IMR-90 (cell line): ENCODE results near the gene ITSN1. TPM values are rescaled to one million over a fixed set of nuclear protein-coding genes. Genes with fewer than 3 reads are reported as not detected.

Experiments used
- ATAC-seq: fragments of 200-7000 bp; cut with Tn5 transposase; 2 replicates; pipeline ENCODE4 v1.9.1; 2020; ENCODE audit warnings: low read depth, mild to moderate bottlenecking, moderate library complexity
- BruUV-seq: library from RNA; stranded (reverse); fragments of 400-500 nt; replicated peaks from 2 replicates; lab custom pipeline; 2021; lab: Mats Ljungman, UMichigan
- CTCF ChIA-PET: fragments of 300-600 bp; formaldehyde crosslinking; extraction: SDS; loops from one replicate; lab custom pipeline; 2021; ENCODE audit warnings: antibody characterized with exemption; lab: Yijun Ruan, JAX
- POLR2A ChIA-PET: fragments of 300-600 bp; sonication (Branson Sonifier 250); formaldehyde crosslinking; loops from one replicate; lab custom pipeline; 2022; ENCODE audit warnings: antibody characterized with exemption; ENCODE audit not compliant: unreplicated experiment; lab: Charles Lee
- DNase-seq: peaks from one replicate; pipeline ENCODE4 v3.0.0; 2013
- H2AFZ ChIP-seq: replicated peaks from 2 replicates; pipeline ENCODE3; 2013; ENCODE audit warnings: low read length, mild to moderate bottlenecking; ENCODE audit not compliant: poor library complexity
- H2AK5ac ChIP-seq: 2 replicates; pipeline ENCODE4 v1.6.1; 2013; ENCODE audit warnings: low read depth, low read length, inconsistent platforms
- H2AK9ac ChIP-seq: replicated peaks from 2 replicates; pipeline ENCODE3; 2013; ENCODE audit warnings: mild to moderate bottlenecking, low read depth, low read length, moderate library complexity; ENCODE audit not compliant: poor library complexity
- H2BK120ac ChIP-seq: 2 replicates; pipeline ENCODE4 v1.6.1; 2013; ENCODE audit warnings: low read depth, low read length, inconsistent platforms
- H2BK15ac ChIP-seq: 3 replicates; pipeline ENCODE4 v1.6.1; 2013; ENCODE audit warnings: low read depth, low read length, inconsistent platforms
- H2BK20ac ChIP-seq: 2 replicates; pipeline ENCODE4 v1.6.1; 2013; ENCODE audit warnings: low read depth, mild to moderate bottlenecking, inconsistent platforms, low read length, moderate library complexity
- H2BK5ac ChIP-seq: 2 replicates; pipeline ENCODE4 v1.6.1; 2013; ENCODE audit warnings: mild to moderate bottlenecking, low read depth, low read length, inconsistent platforms; ENCODE audit not compliant: poor library complexity, severe bottlenecking
- H3K14ac ChIP-seq: replicated peaks from 2 replicates; pipeline ENCODE4 v1.6.1; 2013; ENCODE audit warnings: low read depth, low read length, inconsistent platforms
- H3K18ac ChIP-seq: 2 replicates; pipeline ENCODE4 v1.6.1; 2013; ENCODE audit warnings: low read depth, low read length, control low read depth
- H3K23ac ChIP-seq: 2 replicates; pipeline ENCODE4 v1.6.1; 2013; ENCODE audit warnings: low read depth, low read length, inconsistent platforms
- H3K27ac ChIP-seq: 2 replicates; pipeline ENCODE4 v1.5.1; 2013; ENCODE audit warnings: mild to moderate bottlenecking, control low read depth, low read length; ENCODE audit not compliant: insufficient read depth
- H3K27me3 ChIP-seq: 2 replicates; pipeline ENCODE4 v1.6.1; 2013; ENCODE audit warnings: low read length; ENCODE audit not compliant: control insufficient read depth, insufficient read depth
- H3K36me3 ChIP-seq: 2 replicates; pipeline ENCODE4 v1.6.1; 2013; ENCODE audit warnings: low read length, mixed read lengths; ENCODE audit not compliant: control insufficient read depth, insufficient read depth
- H3K4ac ChIP-seq: 2 replicates; pipeline ENCODE4 v1.6.1; 2013; ENCODE audit warnings: low read depth, low read length, inconsistent platforms
- H3K4me1 ChIP-seq: 2 replicates; pipeline ENCODE4 v1.6.1; 2013; ENCODE audit warnings: low read length, mixed read lengths; ENCODE audit not compliant: control insufficient read depth, insufficient read depth
- H3K4me2 ChIP-seq: 2 replicates; pipeline ENCODE4 v1.6.1; 2013; ENCODE audit warnings: low read depth, mild to moderate bottlenecking, control low read depth, low read length, moderate library complexity
- H3K4me3 ChIP-seq: 2 replicates; pipeline ENCODE4 v1.5.1; 2013; ENCODE audit warnings: low read depth, mild to moderate bottlenecking, control low read depth, low read length, moderate library complexity; ENCODE audit not compliant: insufficient read depth
- H3K56ac ChIP-seq: 2 replicates; pipeline ENCODE4 v1.6.1; 2013; ENCODE audit warnings: low read length, inconsistent platforms; ENCODE audit not compliant: insufficient read depth; ENCODE audit errors: extremely low read depth
- H3K79me1 ChIP-seq, 2 experiments: 2 replicates each; pipeline ENCODE4 v1.6.1; 2013; ENCODE audit warnings: low read length in 2 of 2, inconsistent platforms in 1 of 2, low read depth in 1 of 2
- H3K9ac ChIP-seq: 2 replicates; pipeline ENCODE4 v1.6.1; 2013; ENCODE audit warnings: low read depth, low read length, control low read depth
- H3K9me1 ChIP-seq: 2 replicates; pipeline ENCODE4 v1.6.1; 2013; ENCODE audit warnings: low read length, inconsistent platforms; ENCODE audit not compliant: insufficient read depth
- H3K9me3 ChIP-seq: 2 replicates; pipeline ENCODE4 v1.6.1; 2013; ENCODE audit warnings: low read length; ENCODE audit not compliant: control insufficient read depth, insufficient read depth
- H4K20me1 ChIP-seq: 2 replicates; pipeline ENCODE4 v1.6.1; 2013; ENCODE audit warnings: low read length, inconsistent platforms; ENCODE audit not compliant: insufficient read depth
- H4K5ac ChIP-seq: 2 replicates; pipeline ENCODE4 v1.6.1; 2013; ENCODE audit warnings: mild to moderate bottlenecking, low read depth, low read length, control low read depth
- H4K8ac ChIP-seq, 2 experiments: 2 replicates each; pipeline ENCODE4 v1.6.1; 2013; ENCODE audit warnings: low read depth in 2 of 2, low read length in 2 of 2, control low read depth in 1 of 2, inconsistent platforms in 1 of 2
- H4K91ac ChIP-seq: 2 replicates; pipeline ENCODE4 v1.6.1; 2013; ENCODE audit warnings: low read depth, low read length, inconsistent platforms; ENCODE audit not compliant: insufficient read depth
- BHLHE40 ChIP-seq: fragments of 150-350 bp; IDR thresholded peaks from 2 replicates; pipeline ENCODE4 v1.6.1; 2016; ENCODE audit warnings: mild to moderate bottlenecking, low read depth, low read length
- CHD1 ChIP-seq: IDR thresholded peaks from 2 replicates; pipeline ENCODE4 v1.6.1; 2012; ENCODE audit warnings: low read depth, low read length, improper control_type of control experiment
- MAZ ChIP-seq: IDR thresholded peaks from 2 replicates; pipeline ENCODE4 v1.6.1; 2012; ENCODE audit warnings: low read depth, mild to moderate bottlenecking, low read length, improper control_type of control experiment, moderate library complexity, borderline replicate concordance
- NFE2L2 ChIP-seq: fragments of 150-350 bp; IDR thresholded peaks from 2 replicates; pipeline ENCODE4 v1.6.1; 2016; ENCODE audit warnings: low read depth, mild to moderate bottlenecking, low read length
- POLR2A ChIP-seq: IDR thresholded peaks from 2 replicates; pipeline ENCODE4 v1.6.1; 2012; ENCODE audit warnings: mild to moderate bottlenecking, low read depth, low read length
- USF2 ChIP-seq: fragments of 150-350 bp; IDR thresholded peaks from 2 replicates; pipeline ENCODE4 v1.6.1; 2017; ENCODE audit warnings: mild to moderate bottlenecking, antibody characterized with exemption, low read length, low read depth
- WGBS, 2 experiments: methylation state at CpG; one replicate each; pipeline versions ENCODE4 v1.1.5 to v1.1.7; 2013; ENCODE audit warnings: missing lambda C conversion rate in 2 of 2; ENCODE audit not compliant: insufficient read length in 1 of 2; ENCODE audit errors: extremely low coverage in 2 of 2; 5-methylcytosine and 5-hydroxymethylcytosine counted together
- dilution Hi-C: fragments of 300-500 bp; cut with HindIII; formaldehyde crosslinking; loops from one replicate; pipeline ENCODE4 v1.14.3; 2018; ENCODE audit warnings: low sequenced_read_pairs; ENCODE audit not compliant: unreplicated experiment
- in situ Hi-C: fragments of 300-500 bp; cut with MboI; formaldehyde crosslinking; loops from 3 replicates; pipeline ENCODE4 v1.14.3; 2019; ENCODE audit warnings: low sequenced_read_pairs, inconsistent platforms, mixed read lengths
- intact Hi-C: fragments of 100-400 bp; cut with micrococcal nuclease; formaldehyde crosslinking; loops from 2 replicates; pipeline ENCODE4 v1.10.0; 2022
- polyA plus RNA-seq, 3 experiments: library from polyadenylated mRNA; depleted of rRNA; stranded (reverse); fragments of >200 nt; gene quantifications; 2 replicates each; pipeline ENCODE4 v1.2.3, GENCODE V29; 2012; ENCODE audit warnings: low replicate concordance in 1 of 3
- total RNA-seq: library from RNA; depleted of rRNA; stranded (reverse); fragments of >200 nt; gene quantifications from 2 replicates; pipeline ENCODE4 v1.2.3, GENCODE V29; 2012
- TF ChIP-seq, protein P1 (sequence below): conservative IDR thresholded peaks from 2 replicates; pipeline ENCODE4 v1.5.1; 2012; ENCODE audit warnings: mild to moderate bottlenecking, low read depth, low read length, improper control_type of control experiment

ITSN1 gene
- total and polyA plus RNA-seq, 2 of the 4 experiments (the other 2 are of a cell fraction): 45.4 to 62.0 TPM

GRCh38 chr21:33834801-33835500, 192.7 kb downstream of the ITSN1 start:
- Histone ChIP-seq H3K14ac (no peak overlapping the region), H3K79me1 (peaks cover 2 to 11% of the 10 kb centered on the region in 2 experiments; a peak in 3 of 4 replicates), H2BK15ac (no peak overlapping the region), H3K9me3 (no peaks in the 10 kb centered on the region), H3K4me1 (peaks cover 8% of the 10 kb centered on the region), H3K18ac (no peak overlapping the region), H3K4ac (no peak overlapping the region), H4K5ac (no peak overlapping the region), H3K9ac (no peak overlapping the region), H3K23ac (no peak overlapping the region), H3K27ac (no peak overlapping the region), H3K4me3 (no peak overlapping the region), H2AK5ac (no peak overlapping the region), H4K20me1 (no peaks in the 10 kb centered on the region), H2BK5ac (no peak overlapping the region), H3K4me2 (no peak overlapping the region), H2BK120ac (no peak overlapping the region), H3K56ac (no peak overlapping the region), H2AFZ (no peak overlapping the region), H4K8ac (no peak overlapping the region), H4K91ac (no peak overlapping the region), H3K36me3 (peaks cover 25% of the 10 kb centered on the region), H3K27me3 (no peaks in the 10 kb centered on the region), H3K9me1 (peaks cover 7% of the 10 kb centered on the region; the same call in 1 of the 2 replicates), H2BK20ac (no peak overlapping the region), H2AK9ac (no peak overlapping the region)
- TF ChIP-seq USF2 (no peak), NFE2L2 (no peak), CHD1 (no peak), BHLHE40 (no peak), MAZ (no peak), POLR2A (no peak)
- TF ChIP-seq, protein P1, sequence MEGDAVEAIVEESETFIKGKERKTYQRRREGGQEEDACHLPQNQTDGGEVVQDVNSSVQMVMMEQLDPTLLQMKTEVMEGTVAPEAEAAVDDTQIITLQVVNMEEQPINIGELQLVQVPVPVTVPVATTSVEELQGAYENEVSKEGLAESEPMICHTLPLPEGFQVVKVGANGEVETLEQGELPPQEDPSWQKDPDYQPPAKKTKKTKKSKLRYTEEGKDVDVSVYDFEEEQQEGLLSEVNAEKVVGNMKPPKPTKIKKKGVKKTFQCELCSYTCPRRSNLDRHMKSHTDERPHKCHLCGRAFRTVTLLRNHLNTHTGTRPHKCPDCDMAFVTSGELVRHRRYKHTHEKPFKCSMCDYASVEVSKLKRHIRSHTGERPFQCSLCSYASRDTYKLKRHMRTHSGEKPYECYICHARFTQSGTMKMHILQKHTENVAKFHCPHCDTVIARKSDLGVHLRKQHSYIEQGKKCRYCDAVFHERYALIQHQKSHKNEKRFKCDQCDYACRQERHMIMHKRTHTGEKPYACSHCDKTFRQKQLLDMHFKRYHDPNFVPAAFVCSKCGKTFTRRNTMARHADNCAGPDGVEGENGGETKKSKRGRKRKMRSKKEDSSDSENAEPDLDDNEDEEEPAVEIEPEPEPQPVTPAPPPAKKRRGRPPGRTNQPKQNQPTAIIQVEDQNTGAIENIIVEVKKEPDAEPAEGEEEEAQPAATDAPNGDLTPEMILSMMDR: no peak
- DNase-seq (no peak), ATAC-seq (no peak)
- POLR2A ChIA-PET: no interaction called here
- BruUV-seq: no TSS peak
- in situ Hi-C loops (no loop called here), intact Hi-C loops (no loop called here), dilution Hi-C loops (no loop called here)
- CTCF ChIA-PET: no interaction called here
- 100% methylated on average over 1 of the region's 5 CpGs; no CpG with 5 or more reads in 1 of the 2 experiments for WGBS, 2 experiments
